Activated naive CD4-positive, alpha-beta T cell treated with anti-CD3 and anti-CD28 coated beads for 36 hours (primary cell): Measurements from ENCODE around the gene GABBR2. TPM values are rescaled to one million over a fixed set of nuclear protein-coding genes. Genes with fewer than 3 reads are reported as not detected.

Experiments
- CTCF ChIA-PET: fragments of 350-600 bp; sonication (Branson Sonifier 250); formaldehyde crosslinking; loops from one replicate; lab custom pipeline; 2021; ENCODE audit warnings: antibody characterized with exemption; lab: Charles Lee
- DNase-seq: peaks from one replicate; pipeline ENCODE4 v3.0.0-alpha.2; 2020
- H3K27ac Mint-ChIP-seq: one replicate; pipeline ENCODE4 v1.8.0; 2021; ENCODE audit warnings: mild to moderate bottlenecking, mixed read lengths
- H3K27me3 Mint-ChIP-seq: one replicate; pipeline ENCODE4 v1.8.0; 2021; ENCODE audit warnings: low read depth, mixed read lengths
- H3K36me3 Mint-ChIP-seq: one replicate; pipeline ENCODE4 v1.8.0; 2021; ENCODE audit warnings: low read depth, mixed read lengths
- H3K4me1 Mint-ChIP-seq: one replicate; pipeline ENCODE4 v1.8.0; 2021; ENCODE audit warnings: low read depth, mixed read lengths
- H3K4me3 Mint-ChIP-seq: one replicate; pipeline ENCODE4 v1.8.0; 2021; ENCODE audit warnings: mild to moderate bottlenecking, moderate library complexity, mixed read lengths
- H3K9me3 Mint-ChIP-seq: one replicate; pipeline ENCODE4 v1.8.0; 2021; ENCODE audit warnings: mixed read lengths
- intact Hi-C: fragments of 100-400 bp; cut with micrococcal nuclease; formaldehyde crosslinking; loops from one replicate; pipeline ENCODE4 v1.15.1; 2023
- total RNA-seq, 2 experiments: library from RNA; stranded (reverse); gene quantifications; one replicate each; pipeline ENCODE4 v1.2.3, GENCODE V29; 2021

GABBR2 gene
- not detected for total RNA-seq

DNA sequence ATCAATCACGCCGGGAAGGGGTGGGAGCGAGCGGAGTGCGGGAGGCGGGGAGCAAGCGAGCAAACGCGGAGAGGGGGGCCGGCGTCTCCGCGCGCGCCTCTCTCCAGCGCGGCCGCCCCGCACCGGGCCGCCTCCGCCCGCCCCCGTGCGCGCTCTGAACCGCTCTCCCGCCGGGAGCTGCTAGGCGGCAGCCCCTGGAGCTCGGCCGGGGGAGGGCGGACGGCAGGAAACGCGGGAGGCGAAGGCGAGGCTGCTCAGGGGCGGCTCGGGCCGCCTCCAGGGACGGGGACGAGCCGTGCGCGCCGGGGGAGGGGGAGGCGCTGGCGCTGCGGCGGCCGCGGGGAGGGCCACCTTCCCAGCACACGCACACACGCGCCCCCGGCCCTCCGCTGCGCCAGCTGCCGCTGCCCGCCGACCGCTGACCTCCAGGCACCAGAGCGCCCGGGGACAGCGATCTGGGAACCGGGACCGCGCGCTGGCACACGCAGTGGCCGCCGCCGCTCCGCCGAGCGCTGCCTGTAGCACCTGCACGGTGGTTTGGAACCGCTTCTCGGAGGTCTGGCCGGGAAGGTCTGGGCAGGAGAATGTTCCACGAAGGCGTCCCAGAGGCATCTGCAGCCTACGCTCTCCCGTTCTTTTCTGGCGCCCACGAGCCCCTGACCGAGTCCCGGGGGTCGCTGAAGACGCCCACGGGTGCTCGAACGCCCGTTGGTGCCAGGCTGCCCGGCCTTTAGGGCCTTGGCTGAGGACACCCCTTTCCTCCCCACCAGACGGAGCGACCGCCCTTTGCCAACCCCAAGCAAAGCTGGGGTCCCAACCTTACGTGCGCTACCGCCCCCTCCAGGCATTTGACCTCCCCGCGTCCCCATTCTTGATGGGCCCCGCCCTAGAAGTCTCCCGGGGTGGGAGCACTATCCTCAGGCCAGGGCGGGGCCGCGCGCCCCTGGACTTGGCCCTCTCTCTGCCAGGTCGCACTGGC, at the start of gene GABBR2:
Gene GABBR2, minus strand, starts transcription at position 3 of the 979 bp plus-strand sequence. CDS start 198 bp downstream, outside the sequence.
- Mint-ChIP-seq H3K9me3 (no peaks in the 10 kb centered on the region), H3K27ac (no peak within 1 kb of the TSS), H3K4me3 (no peak within 1 kb of the TSS), H3K4me1 (peaks cover 3% of the 10 kb centered on the region), H3K27me3 (peaks cover 53% of the 10 kb centered on the region), H3K36me3 (no peaks in the 10 kb centered on the region)
- intact Hi-C loops = no loop called here
- CTCF ChIA-PET = no interaction called here
- no peak for DNase-seq

DNA sequence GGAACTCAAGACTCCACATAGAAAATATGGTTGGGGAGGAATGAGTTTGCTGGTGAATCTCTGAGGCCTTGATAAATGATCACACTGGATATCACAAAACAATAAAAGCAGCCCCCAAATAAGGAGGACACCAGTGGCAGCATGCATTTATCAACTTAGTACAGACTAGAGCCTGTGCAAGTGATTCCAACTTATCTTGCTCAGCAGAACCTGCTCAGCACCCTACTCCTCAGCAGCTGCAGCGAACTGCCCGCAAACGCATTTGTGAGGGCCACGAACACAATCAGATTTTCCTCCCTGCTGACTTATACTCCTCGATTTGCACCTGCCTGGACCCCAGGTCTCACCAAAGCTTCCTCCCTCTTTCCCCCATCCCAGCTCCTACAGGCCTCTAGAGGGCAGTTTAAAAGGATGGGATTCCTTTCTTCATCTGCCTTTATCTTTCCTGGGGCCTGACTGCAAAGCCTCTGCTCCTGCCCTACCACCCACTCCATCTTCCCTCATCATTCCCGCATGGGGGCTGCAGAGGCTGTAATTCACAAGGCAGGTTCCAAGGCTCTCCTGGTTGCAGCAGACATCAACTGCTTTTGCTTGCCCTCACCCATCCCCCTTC, 46.4 kb upstream of the GABBR2 start:
- no peak overlapping the region for H3K4me3 Mint-ChIP-seq
- no peaks in the 10 kb centered on the region for H3K4me1 Mint-ChIP-seq
- H3K9me3 Mint-ChIP-seq = peaks cover 10% of the 10 kb centered on the region
- H3K27ac Mint-ChIP-seq = no peak overlapping the region
- peaks cover 54% of the 10 kb centered on the region for H3K36me3 Mint-ChIP-seq
- CTCF ChIA-PET = no interaction called here
- intact Hi-C loops = no loop called here
- DNase-seq = no peak
- no peaks in the 10 kb centered on the region for H3K27me3 Mint-ChIP-seq

DNA sequence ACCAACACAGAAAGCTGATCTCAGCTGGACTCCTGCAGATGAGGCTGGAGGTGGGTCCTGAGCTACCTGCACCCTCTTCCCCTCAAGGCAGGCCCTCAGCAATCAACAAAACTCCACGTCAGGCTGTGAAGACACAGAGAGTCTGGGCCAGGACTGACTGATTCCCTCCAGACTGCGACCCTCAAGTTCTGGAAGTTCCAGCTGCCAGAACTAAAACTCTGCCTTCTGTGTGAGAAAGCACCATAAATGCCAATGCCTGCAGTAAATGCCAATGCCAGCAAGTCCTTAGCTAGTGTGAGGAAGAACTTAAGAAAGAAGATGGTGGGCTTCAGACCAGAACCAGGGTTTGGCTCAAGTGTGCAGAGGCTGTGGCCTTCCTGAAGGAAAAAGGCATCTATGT, 42.5 kb upstream of the GABBR2 start:
- Mint-ChIP-seq H3K4me1 (no peaks in the 10 kb centered on the region), H3K36me3 (peaks cover 52% of the 10 kb centered on the region), H3K27me3 (no peaks in the 10 kb centered on the region), H3K9me3 (no peaks in the 10 kb centered on the region), H3K27ac (no peak overlapping the region), H3K4me3 (no peak overlapping the region)
- DNase-seq = no peak
- intact Hi-C loops = no loop called here
- CTCF ChIA-PET = no interaction called here

DNA sequence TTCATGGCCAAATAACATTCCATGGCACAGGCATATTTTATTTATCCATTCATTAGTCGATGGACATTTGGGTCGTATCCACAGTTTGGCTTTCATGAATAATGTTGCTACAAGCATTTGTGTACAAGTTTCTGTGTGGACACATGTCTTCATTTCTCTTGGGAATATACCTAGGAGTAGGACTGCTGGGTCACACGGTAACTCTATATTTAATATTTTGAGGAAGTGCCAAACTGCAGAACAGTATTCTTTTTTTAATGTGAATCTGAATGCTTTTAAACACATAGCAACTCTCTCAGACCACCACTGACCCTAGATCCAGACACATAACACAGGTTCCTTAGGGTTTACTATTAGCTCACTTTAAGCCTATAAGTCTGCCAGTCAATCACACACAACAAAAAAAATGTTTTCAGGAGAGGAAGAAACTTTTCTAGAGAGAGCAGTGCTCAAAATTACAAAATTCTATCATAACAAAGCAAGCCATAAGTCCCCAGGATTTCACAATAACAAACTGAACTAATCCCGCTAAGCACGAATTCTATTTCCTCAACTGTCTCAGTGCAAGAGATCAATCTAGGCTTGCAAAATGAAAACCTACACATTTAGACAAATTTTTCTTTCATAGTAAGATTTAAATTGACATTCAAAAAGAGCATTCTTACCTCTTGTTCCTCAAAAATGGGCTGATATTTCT, 41.8 kb upstream of the GABBR2 start:
- Mint-ChIP-seq H3K9me3 (no peaks in the 10 kb centered on the region), H3K36me3 (peaks cover 51% of the 10 kb centered on the region), H3K27ac (no peak overlapping the region), H3K4me3 (no peak overlapping the region), H3K4me1 (no peaks in the 10 kb centered on the region), H3K27me3 (no peaks in the 10 kb centered on the region)
- intact Hi-C loops = no loop called here
- no peak for DNase-seq
- CTCF ChIA-PET = no interaction called here

DNA sequence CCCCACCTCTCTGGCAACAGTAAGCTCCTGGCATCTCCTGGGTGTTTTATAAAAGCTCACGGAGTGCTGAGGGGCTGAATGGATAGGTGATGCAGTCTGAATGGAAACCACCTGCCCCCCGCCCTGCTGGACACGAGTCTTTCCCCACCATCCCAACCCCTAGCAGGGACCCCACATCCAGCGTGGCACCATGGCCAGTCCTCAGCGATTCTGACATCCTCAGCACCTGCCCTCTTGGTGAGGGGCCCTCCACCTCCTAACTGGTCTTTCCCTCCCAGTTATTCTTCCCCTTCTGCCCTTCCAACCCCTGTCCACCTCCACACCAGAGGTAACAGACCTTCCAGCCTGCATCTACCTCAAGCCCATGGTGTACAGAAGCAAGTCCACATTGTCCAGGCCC, 38.7 kb upstream of the GABBR2 start:
- H3K9me3 Mint-ChIP-seq = no peaks in the 10 kb centered on the region
- intact Hi-C loops = no loop called here
- no peak overlapping the region for H3K27ac Mint-ChIP-seq
- no peaks in the 10 kb centered on the region for H3K27me3 Mint-ChIP-seq
- CTCF ChIA-PET = no interaction called here
- H3K4me1 Mint-ChIP-seq = no peaks in the 10 kb centered on the region
- no peak for DNase-seq
- no peak overlapping the region for H3K4me3 Mint-ChIP-seq
- H3K36me3 Mint-ChIP-seq = peaks cover 51% of the 10 kb centered on the region

DNA sequence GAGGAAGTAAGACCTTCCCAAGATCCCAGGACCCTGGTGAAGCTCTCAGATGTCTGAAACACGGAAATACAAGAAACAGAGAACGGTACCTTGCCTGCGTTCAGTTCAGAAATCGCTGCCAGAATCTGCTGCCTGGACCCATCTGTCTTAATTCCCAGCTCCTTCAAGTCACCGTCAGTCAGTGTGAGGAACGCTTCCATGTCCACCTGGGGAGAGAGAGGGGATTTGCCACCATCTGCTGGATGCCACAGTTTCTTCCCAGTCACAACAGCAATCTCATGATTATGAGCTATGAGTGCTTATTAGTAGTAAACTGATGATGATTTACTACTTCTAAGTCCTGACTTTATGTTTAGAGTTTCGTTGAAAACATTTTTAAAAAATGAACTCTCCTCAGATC, 36.7 kb upstream of the GABBR2 start:
- no peak overlapping the region for H3K27ac Mint-ChIP-seq
- H3K36me3 Mint-ChIP-seq = peaks cover 45% of the 10 kb centered on the region
- intact Hi-C loops = no loop called here
- DNase-seq = no peak
- CTCF ChIA-PET = no interaction called here
- no peaks in the 10 kb centered on the region for H3K9me3 Mint-ChIP-seq
- no peaks in the 10 kb centered on the region for H3K4me1 Mint-ChIP-seq
- H3K4me3 Mint-ChIP-seq = no peak overlapping the region
- H3K27me3 Mint-ChIP-seq = no peaks in the 10 kb centered on the region

DNA sequence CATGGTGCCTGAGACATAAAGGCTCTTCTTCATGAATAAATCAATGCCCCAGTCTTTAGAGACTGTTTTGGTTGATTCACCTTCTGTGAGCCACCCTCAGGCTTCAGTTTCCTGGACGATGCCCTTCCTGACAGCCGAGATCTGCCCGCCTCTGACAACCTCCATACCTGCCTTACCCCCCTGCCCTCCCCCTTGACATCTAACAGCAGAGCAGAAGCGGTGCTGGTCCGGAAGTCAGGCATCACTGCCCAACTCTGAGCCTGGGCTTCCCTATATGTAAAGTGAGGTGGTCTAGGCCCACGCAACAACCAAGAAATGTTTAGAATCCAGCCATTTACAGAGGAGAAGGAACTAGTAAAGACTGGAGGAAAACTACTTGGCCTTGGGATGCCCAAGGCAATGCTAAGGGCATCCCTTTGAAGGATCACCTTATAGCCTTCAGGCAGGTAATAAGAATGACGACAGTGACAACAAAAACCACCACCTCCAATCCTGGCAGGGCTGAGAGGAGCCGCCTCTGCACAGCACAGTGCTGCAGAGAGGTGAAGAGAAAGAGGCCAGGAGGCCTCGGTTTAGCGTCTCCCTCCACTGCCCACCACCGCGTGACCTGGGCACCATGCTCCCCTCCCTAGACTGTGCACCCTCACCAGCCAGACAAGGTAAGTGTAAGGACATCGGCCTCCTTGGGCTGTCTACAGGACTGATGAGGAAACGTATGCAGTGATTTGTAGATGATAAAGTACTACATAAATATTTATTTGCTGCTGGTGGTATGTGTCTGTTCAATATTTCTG, 35.3 kb upstream of the GABBR2 start:
- no peak for DNase-seq
- CTCF ChIA-PET = no interaction called here
- Mint-ChIP-seq H3K9me3 (peaks cover 4% of the 10 kb centered on the region), H3K27me3 (no peaks in the 10 kb centered on the region), H3K36me3 (peaks cover 42% of the 10 kb centered on the region), H3K4me3 (no peak overlapping the region), H3K27ac (no peak overlapping the region), H3K4me1 (no peaks in the 10 kb centered on the region)
- intact Hi-C loops = no loop called here

DNA sequence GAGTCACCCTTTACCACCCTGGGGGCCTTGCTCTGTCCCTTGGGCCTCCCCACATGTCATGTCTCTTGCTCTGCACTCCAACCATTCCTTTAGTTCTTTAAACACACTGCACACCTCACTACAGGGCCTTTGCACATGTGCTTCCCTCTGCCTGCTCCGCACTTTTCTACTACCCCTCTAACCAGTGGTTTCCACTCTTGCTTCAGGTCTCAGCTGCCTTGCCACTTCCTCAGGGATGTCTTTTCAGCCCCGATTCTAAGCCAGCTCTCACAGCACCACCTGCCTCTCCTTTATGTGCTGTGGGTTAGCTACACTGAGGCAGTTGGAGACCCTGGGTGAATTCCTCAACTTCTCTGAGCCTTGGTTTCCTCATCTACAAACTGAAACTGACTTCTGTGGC, 34.6 kb upstream of the GABBR2 start:
- Mint-ChIP-seq H3K27me3 (no peaks in the 10 kb centered on the region), H3K4me1 (no peaks in the 10 kb centered on the region), H3K4me3 (no peak overlapping the region), H3K36me3 (peaks cover 44% of the 10 kb centered on the region), H3K27ac (no peak overlapping the region), H3K9me3 (peaks cover 8% of the 10 kb centered on the region)
- no peak for DNase-seq
- CTCF ChIA-PET = no interaction called here
- intact Hi-C loops = no loop called here

DNA sequence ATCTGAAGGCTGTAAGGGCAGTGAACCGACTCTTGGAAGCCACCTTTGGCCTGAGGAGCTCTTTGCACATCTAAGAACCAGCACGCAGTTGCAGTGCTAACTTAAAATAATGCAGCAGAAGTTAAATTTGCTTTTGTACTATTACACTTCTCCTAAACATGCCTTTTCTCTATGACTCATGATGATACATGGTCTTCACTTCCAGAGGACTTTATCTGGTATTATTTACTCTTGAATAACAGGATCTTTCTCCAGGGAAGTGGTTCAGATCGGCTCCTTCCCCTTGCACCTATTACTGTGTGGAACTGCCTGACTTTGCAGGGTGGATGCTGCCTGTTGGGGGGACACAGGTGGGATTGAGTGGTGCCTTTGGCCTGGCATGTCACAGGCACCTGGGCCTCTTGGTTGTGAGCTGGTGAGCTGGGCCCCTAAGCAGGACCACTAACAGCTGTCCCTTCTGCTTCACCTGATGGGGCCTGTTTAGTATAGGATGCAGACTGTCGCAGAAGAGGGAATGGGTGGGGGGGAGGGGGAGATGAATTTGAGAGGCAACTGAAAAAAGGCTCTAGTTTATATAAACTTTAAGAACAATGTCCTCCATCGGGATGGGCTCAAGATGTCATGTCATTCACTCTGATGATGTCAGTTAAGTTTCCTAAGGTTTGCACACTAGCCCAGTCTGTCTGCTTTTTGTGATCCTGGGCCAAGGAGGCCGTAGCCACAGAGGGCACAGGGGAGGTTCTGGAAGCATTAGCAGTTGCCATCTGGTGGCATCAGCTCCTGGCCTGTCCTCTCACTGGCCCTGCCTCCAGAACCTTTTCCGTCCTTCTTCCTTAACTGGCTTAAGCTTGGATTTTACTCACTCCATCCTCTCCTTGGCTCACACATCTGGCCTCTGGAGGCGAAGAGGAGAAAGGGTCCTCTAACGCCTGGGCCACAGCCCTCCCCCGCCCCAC, 33.9 kb upstream of the GABBR2 start:
- H3K9me3 Mint-ChIP-seq = peaks cover 8% of the 10 kb centered on the region
- no peaks in the 10 kb centered on the region for H3K27me3 Mint-ChIP-seq
- no peak for DNase-seq
- no peaks in the 10 kb centered on the region for H3K4me1 Mint-ChIP-seq
- intact Hi-C loops = no loop called here
- no peak overlapping the region for H3K27ac Mint-ChIP-seq
- no peak overlapping the region for H3K4me3 Mint-ChIP-seq
- H3K36me3 Mint-ChIP-seq = peaks cover 46% of the 10 kb centered on the region
- CTCF ChIA-PET = no interaction called here

DNA sequence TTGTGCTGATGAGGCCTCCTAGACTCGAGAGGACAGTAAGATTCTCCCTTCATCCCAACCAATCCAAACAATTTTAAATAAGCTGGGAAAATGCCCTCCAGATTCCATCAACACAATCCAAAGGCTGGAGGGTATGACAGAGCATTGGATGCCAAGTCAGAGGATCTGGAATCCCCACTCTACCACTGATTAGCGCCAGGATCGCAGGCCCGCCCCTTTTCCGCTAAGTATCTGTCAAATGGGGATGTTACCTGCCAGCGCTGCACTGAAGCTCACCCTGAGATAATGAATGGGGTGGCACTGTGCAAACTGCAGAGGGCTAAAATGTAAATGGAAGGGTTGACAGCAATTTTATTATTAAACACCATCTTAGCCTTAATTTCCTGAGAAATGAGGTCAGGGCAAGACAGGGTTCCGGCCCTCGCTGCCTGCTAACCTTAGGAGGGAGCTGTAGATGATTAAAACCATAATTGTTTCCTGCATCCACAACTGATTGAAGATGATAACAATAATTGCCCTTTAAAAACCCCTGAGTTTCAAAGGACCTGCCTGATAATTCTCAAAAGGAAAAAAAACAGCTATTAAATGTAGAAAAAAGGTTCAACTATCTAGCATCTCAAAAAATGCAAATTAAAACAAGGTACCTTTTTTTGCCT, 31.6 kb upstream of the GABBR2 start:
- CTCF ChIA-PET = interaction anchor here (0.6 to 0.9 kb wide), 2 partner anchors 20 to 62 kb away, joined by 3 read pairs; no protein-coding TSS in a partner anchor
- H3K36me3 Mint-ChIP-seq = peaks cover 45% of the 10 kb centered on the region
- H3K4me1 Mint-ChIP-seq = no peaks in the 10 kb centered on the region
- DNase-seq = no peak
- peaks cover 8% of the 10 kb centered on the region for H3K9me3 Mint-ChIP-seq
- no peak overlapping the region for H3K27ac Mint-ChIP-seq
- H3K27me3 Mint-ChIP-seq = no peaks in the 10 kb centered on the region
- intact Hi-C loops = no loop called here
- no peak overlapping the region for H3K4me3 Mint-ChIP-seq

DNA sequence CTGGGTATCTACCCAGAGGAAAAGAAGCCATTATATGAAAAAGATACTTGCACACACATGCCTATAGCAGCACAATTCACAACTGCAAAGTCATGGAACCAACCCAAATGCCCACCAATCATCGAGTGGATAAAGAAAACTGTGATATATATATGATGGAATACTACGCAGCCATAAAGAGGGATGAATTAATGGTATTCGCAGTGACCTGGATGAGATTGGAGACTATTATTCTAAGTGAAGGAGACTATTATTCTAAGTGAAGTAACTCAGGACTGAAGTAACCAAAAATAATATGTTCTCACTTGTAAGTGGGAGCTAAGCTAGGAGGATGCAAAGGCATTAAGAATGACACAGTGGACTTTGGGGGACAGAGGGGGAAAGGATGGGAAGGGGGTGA, 30.0 kb upstream of the GABBR2 start:
- H3K27me3 Mint-ChIP-seq = no peaks in the 10 kb centered on the region
- no peak overlapping the region for H3K27ac Mint-ChIP-seq
- CTCF ChIA-PET = no interaction called here
- H3K4me3 Mint-ChIP-seq = no peak overlapping the region
- intact Hi-C loops = no loop called here
- no peaks in the 10 kb centered on the region for H3K4me1 Mint-ChIP-seq
- DNase-seq = no peak
- H3K36me3 Mint-ChIP-seq = peaks cover 33% of the 10 kb centered on the region
- H3K9me3 Mint-ChIP-seq = peaks cover 8% of the 10 kb centered on the region
